C4-2B (cell line): ENCODE data around the gene CENPC.

Experiments used
- ZFX ChIP-seq: fragments of 450-650 bp; IDR thresholded peaks from 2 replicates; pipeline ENCODE4 v1.6.1; 2017
- TF ChIP-seq, protein P1 (sequence below): fragments of 450-650 bp; conservative IDR thresholded peaks from 2 replicates; pipeline ENCODE4 v1.5.1; 2017; ENCODE audit warnings: mild to moderate bottlenecking

DNA sequence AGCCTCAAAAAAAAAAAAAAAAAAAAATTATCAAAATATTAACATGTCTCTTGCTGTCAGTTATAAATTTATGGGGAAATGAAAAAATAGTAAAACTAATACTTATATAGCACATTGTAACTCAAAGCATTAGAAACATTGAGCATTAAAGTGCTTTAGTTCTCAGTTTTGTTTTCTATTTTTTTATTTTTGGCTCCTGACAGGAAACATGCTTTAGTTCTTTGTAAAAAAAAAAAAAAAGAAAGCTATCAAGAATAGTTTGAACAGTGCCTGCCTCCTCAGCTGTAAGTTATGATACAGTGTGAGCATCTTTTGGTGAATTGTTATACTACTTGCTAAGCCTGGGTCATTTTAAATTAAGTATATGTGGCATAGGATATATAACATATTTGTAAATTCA is 5.1 kb upstream of the CENPC start:
- TF ChIP-seq, protein P1, sequence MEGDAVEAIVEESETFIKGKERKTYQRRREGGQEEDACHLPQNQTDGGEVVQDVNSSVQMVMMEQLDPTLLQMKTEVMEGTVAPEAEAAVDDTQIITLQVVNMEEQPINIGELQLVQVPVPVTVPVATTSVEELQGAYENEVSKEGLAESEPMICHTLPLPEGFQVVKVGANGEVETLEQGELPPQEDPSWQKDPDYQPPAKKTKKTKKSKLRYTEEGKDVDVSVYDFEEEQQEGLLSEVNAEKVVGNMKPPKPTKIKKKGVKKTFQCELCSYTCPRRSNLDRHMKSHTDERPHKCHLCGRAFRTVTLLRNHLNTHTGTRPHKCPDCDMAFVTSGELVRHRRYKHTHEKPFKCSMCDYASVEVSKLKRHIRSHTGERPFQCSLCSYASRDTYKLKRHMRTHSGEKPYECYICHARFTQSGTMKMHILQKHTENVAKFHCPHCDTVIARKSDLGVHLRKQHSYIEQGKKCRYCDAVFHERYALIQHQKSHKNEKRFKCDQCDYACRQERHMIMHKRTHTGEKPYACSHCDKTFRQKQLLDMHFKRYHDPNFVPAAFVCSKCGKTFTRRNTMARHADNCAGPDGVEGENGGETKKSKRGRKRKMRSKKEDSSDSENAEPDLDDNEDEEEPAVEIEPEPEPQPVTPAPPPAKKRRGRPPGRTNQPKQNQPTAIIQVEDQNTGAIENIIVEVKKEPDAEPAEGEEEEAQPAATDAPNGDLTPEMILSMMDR, result no peak
- no peak for TF ChIP-seq ZFX
